HS-27A (cell line): ENCODE results near the gene PRM3.

Experiments used
- DNase-seq: peaks from one replicate; pipeline ENCODE4 v3.0.0-alpha.2; 2012; ENCODE audit warnings: low read depth, missing footprints

Gene PRM3

DNA sequence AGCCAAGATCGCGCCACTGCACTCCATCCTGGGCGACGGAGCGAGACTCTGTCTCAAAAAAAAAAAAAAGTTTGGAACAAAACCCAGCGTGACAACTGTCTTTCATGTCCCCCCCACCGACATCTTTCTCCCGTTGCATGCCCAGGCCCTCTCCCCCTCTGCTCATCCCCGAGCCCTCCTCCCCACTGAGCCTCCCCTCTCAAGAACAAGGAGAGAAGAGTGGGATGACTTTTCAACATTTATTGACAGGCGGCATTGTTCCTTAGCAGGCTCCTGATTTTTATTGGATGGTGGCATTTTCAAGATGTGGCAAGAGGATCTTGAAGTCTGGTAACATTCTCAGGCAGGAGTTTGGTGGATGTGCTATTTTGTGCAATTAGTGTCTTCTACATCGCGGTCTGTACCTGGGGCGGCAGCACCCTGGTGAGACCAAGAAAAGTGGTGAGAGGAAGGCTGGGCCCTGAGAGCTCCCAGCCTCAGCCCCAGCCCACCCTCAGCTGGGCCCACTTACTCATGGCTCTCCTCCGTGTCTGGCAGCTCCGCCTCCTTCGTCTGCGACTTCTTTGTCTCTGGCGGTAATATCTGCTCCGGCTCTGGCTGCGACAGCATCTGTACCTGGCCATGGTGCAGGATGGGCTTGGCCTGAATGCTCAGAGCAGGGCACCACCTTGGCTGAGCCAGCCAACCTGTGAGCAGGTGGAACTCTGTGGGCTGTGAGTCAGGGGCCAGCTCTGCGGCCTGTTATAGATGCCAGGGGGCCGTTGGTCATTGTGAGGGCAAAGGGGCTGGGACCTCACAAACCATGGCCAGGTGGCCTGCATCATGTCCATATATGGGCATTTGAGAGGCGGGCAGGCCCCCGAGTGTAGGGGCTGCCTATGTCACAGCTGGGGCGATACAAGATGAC is 7.4 kb upstream of the PRM3 start, which contains the start of gene PRM1:
TSS of gene PRM1 (minus strand) at position 715 of the 907 bp plus-strand sequence. CDS start at position 623, 92 bp downstream.
- DNase-seq: no peak

DNA sequence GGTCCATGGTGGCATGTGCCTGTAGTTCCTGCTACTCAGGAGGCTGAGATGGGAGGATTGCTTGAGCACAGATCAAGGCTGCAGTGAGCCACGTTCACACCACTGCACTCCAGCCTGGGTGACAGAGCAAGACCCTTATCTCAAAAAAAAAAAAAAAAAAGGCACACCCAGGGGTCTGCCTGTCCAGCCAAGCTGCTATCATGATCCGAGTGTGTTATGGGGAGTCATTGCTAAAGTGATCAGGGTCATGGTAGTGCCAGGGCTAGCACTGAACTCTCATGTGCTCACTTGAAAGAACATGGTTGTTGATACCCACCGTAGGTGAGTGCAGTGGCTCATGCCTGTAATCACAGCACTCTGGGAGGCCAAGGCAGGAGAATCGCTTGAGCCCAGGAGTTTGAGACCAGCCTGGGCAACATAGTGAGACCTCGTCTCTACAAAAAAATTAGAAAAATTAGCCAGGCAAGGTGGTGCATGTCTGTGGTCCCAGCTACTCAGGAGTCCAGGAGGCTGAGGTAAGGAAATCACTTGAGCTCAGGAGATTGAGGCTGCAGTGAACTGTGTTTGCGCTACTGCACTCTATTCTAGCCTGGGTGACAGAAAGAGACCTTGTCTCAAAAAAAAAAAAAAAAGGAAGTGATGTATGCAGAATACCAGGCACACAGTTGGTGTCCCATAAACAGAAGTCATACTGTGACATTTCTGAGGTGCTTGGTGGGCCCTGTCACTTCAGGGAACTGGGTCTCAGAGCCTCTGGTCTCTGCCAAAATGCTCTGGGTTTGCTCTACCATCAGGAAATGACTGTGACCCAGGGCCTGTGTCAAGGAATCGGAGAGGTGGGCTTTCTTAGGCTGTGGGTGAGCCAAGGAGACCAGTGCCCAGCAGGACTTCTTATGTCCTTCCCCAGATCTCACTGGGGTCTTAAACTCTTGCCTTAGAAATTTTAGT is 5.5 kb upstream of the PRM3 start:
- DNase-seq: no peak

GRCh38 chr16:11277607-11278337 is 4.3 kb upstream of the PRM3 start:
- DNase-seq: no peak

- no peak for DNase-seq
Observed at GRCh38 chr16:11276896-11277593, 3.6 kb upstream of the PRM3 start.

- DNase-seq: no peak
Observed at GRCh38 chr16:11276143-11276895, 2.9 kb upstream of the PRM3 start, which contains the start of gene PRM2. TSS of gene PRM2 (minus strand) at chr16:11276480. CDS start at chr16:11276370, 110 bp downstream.

DNA sequence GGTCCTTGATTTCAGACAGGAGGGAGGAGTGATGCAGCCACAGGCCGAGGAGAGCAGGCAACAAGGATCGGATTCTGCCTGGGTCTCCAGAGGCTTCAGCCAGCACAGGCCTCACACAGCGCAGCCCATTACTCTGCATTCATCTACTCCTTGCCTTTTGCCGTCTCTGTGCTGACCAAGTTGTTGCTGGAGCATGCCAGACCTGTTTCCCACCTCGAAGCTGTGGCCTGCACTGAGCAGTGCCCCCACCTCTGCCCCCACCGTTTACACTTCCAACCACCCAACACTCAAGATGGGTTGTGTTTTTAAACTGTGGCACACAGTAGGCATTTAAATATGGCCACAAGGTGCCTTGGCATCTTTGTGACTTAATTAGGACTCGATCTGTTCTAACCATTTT is 1.5 kb upstream of the PRM3 start:
- DNase-seq: no peak

- no peak for DNase-seq
Observed at GRCh38 chr16:11273721-11274324, 394 bp upstream of the PRM3 start.

DNA sequence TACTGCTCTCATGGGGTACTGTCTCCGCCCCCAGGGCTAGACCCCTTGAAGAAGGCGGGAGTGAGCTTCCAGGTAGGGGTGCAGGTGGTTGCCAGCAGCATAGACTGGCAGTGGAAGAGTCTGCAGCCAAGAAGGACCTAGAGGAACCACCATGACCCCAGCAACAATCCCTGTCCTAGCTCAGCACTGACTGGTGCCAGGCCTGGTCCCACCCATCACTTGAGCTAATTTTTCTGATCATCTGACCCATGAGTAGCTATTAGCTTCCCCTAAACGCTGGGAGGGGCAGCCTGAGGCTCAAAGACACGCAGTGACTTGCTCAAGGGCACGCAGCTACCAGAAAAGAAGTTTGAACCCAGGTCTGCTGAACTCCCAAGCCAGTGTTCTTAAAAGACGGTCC is 945 bp downstream of the PRM3 start:
- DNase-seq: no peak

DNA sequence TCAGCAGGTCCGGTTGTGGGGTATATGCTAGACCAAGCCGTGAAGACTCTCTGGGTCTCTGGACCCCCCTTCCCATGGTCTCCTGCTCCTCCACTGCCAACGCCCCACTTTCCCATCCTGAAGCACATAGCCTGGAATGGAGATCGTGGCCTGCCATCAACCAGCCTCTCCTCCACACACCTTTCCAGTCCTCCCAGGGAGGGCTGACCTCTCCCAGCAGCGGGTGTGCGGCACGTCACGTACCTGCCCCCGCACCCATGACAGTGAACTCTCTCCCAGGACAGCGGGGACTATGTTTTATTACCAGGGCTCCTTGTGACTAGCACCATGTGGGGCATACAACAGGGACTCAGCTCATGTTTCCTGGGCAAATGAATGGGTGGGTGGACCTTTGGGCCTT is 1.8 kb downstream of the PRM3 start:
- no peak for DNase-seq

DNA sequence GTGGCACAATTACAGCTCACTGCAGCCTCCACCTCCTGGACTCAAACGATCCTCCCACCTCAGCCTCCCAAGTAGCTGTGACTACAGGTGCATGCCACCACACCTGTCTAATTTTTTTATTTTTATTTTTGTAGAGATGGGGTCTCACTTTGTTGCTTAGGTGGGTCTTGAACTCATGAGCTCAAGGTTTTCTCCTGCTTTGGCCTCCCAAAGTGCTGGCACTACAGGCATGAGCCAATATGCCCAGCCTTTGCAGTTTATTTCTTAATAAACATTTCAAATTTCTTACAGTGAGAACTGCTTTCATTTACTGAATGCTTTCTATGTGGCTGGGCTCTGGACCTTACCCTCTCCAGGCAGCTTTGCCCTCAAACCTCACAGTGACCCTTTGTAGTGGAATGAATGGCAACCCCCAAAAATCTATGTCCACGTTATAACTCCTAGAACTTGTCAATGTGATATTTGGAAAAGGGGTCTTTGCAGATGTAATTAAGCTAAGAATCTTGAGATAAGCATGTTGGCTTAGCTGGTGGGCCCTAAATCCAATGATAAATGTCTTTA is 2.7 kb downstream of the PRM3 start:
- no peak for DNase-seq

GRCh38 chr16:11268921-11269375 is 4.5 kb downstream of the PRM3 start, which contains the start of gene TNP2:
TSS of gene TNP2 (minus strand) at chr16:11269325. CDS start at chr16:11269262, 63 bp downstream.
- no peak for DNase-seq

- no peak for DNase-seq
Observed at GRCh38 chr16:11265124-11265523, 8.3 kb downstream of the PRM3 start.

GRCh38 chr16:11264155-11264832 is 9.1 kb downstream of the PRM3 start:
- no peak for DNase-seq

DNA sequence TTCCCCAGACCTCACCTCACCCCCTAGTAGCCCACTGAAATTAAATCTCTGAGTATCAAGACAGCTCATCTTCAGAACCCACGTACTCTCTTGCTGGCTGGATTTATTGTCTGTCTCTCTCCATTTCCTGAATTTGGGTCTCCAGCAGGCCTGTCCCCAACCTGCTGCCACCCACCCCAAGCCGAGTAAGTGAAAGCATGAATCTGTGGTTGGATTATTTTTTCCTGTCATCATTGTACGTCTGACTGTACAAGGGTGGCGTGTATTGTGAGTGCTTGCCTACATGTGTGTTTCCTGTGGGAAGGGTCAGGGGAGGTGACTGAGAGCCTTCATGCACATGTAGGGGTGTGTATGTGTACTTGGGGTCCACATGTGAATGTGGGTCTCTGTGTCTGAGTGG is 9.7 kb downstream of the PRM3 start:
- DNase-seq: no peak

DNA sequence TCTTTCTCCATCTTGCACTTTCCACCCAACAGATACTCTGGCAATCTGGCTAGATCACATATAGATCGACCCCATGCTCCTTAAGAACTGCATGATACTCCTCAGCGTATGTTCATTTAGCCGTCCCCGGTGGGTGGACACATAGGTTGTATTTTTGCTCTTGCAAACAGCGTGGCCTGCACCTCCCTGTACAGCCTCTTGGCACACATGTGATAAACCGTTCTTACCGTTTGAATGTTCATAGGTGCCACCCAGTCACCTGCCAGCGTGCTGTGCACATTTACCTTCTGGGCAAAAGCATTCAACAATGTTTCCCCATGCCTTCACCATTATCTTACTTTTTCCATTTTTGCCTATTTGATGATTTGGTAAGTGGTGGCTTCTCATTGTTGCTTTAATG is 10.5 kb downstream of the PRM3 start:
- no peak for DNase-seq

DNA sequence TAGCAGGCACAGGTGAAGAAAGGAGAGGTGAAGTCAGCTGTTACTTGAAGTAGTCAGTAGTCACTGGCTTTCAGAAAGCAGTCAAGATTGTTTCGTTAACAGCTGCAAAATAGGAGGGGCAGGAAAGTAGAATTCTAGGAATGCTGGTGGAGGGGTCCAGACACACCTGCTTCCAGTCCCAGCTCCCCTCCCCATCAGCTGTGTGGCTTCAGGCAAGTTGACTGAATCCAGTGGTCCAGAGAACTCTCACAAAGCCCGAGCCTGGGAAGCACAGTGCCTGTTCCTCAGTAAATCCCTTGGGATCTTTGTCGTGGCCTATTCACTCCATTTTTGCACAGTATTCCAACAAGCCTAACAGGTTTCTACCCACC is 12.8 kb downstream of the PRM3 start:
- no peak for DNase-seq

GRCh38 chr16:11259655-11260595 is 13.5 kb downstream of the PRM3 start:
- no peak for DNase-seq
